Inflammatory macrophage treated with lipopolysaccharide for 4 hours (primary cell): ENCODE measurements around the gene LRRK1.

Source experiments
- DNase-seq: peaks from one replicate; pipeline ENCODE4 v3.0.0-alpha.2; 2020

Gene LRRK1

DNA sequence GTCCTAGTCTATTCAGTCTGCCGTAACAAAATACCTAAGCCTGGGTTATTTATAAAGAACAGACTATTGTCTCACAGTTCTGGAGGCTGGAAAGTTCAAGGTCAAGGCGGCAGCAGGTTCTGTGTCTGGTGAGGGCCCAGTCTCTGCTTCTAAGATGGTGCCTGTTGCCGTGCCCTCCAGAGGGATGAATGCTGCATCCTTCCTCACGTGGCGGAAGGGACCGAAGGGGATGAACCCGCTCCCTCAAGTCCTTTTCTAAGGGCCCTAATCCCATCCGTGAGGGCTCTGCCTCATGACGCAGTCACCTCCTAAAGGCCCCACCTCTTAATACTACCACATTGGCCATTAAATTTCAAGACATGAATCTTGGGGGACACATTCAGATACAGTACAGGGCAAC, 199.0 kb downstream of the LRRK1 start:
- DNase-seq = no peak

GRCh38 chr15:101118615-101119014, 199.5 kb downstream of the LRRK1 start:
- DNase-seq = no peak

DNA sequence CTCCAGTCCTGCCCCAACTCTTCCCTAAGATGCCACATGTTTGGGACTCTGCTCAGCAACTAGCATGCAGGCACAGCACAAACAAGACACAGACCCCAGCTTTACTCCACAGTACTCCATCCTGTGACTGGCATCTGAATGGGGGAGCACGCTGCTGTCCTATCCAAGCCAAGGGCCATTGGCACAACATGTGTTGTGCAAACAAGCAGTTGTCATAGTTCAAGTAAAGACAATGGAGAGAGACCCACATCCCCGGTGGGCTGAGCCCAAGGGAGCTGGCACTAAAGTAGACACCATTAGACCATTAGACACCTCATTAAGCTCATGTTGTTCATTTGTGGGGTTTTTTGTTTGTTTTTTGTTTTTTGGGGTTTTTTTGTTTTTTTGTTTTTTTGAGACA, 200.0 kb downstream of the LRRK1 start:
- no peak for DNase-seq
